Vagina (tissue), 2 donors: ENCODE measurements around the gene DSC3.

Experiments used
- POLR2A ChIP-seq, 2 donors: fragments of 450-650 bp; IDR thresholded peaks; one replicate each; pipeline ENCODE4 v1.6.1; 2017; ENCODE audit warnings: antibody characterized with exemption in 2 of 2, mild to moderate bottlenecking in 2 of 2, moderate library complexity in 2 of 2
- TF ChIP-seq, protein P1 (sequence below), 3 experiments: fragments of 450-650 bp in 2 of 3; fragments of 200-600 bp in 1 of 3; sonication (generic) in 1 of 3; IDR thresholded peaks; one replicate each; pipeline ENCODE4 v1.5.1; 2017 to 2019; ENCODE audit warnings: antibody characterized with exemption in 3 of 3, mild to moderate bottlenecking in 2 of 3, moderate library complexity in 2 of 3

DNA sequence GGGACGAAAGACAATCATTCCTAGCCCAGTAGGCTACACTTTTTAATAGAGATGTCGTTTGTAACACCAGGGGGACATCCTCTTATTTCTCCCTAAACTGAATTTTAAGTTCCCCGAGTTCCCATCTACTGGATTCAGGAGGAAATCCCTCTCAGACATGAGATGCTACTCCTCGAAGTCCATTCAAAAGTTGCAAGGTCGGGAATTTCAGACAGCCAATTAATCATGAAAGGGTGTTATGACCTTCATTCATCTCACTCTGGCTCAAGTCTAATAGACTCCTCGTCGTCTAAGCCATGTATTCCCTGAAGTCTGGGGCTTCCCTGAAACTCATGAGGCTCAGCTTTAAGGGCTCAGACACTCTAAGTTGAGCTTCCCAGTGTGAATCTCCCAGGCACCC, 1.2 kb upstream of the DSC3 start:
- TF ChIP-seq, protein P1, sequence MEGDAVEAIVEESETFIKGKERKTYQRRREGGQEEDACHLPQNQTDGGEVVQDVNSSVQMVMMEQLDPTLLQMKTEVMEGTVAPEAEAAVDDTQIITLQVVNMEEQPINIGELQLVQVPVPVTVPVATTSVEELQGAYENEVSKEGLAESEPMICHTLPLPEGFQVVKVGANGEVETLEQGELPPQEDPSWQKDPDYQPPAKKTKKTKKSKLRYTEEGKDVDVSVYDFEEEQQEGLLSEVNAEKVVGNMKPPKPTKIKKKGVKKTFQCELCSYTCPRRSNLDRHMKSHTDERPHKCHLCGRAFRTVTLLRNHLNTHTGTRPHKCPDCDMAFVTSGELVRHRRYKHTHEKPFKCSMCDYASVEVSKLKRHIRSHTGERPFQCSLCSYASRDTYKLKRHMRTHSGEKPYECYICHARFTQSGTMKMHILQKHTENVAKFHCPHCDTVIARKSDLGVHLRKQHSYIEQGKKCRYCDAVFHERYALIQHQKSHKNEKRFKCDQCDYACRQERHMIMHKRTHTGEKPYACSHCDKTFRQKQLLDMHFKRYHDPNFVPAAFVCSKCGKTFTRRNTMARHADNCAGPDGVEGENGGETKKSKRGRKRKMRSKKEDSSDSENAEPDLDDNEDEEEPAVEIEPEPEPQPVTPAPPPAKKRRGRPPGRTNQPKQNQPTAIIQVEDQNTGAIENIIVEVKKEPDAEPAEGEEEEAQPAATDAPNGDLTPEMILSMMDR (IDR thresholded peaks at IDR 0.05), result no peak
- no peak for TF ChIP-seq POLR2A (IDR thresholded peaks at IDR 0.05)
